SU-DHL-6 (cell line): ENCODE measurements around the gene CDC42BPG.
A peak's percentile ranks its signal among the peaks of the same experiment; 100 is the strongest.

Source experiments
- H2AFZ ChIP-seq: fragments of 200-600 bp; sonication (generic); 2 replicates; pipeline ENCODE4 v1.6.1; 2014; ENCODE audit warnings: low read depth, mild to moderate bottlenecking, moderate library complexity, mixed read lengths, antibody characterized with exemption, low read length; ENCODE audit not compliant: severe bottlenecking
- H3F3A ChIP-seq: fragments of 200-600 bp; shearing (Covaris generic); 2 replicates; pipeline ENCODE4 v1.6.0; 2016; ENCODE audit warnings: antibody characterized with exemption, mild to moderate bottlenecking; ENCODE audit not compliant: insufficient read depth
- H3K27ac ChIP-seq: fragments of 200-600 bp; sonication (generic); 2 replicates; pipeline ENCODE4 v1.5.1; 2016; ENCODE audit warnings: low read depth, mild to moderate bottlenecking, low read length, moderate library complexity, mixed read lengths
- H3K27me3 ChIP-seq: fragments of 200-600 bp; sonication (generic), shearing (Covaris generic); 2 replicates; pipeline ENCODE4 v1.6.0; 2014; ENCODE audit warnings: mild to moderate bottlenecking, low read length
- H3K36me3 ChIP-seq: fragments of 200-600 bp; sonication (generic); 2 replicates; pipeline ENCODE4 v1.6.1; 2014; ENCODE audit warnings: mild to moderate bottlenecking, low read length, mixed read lengths
- H3K4me2 ChIP-seq: fragments of 300-600, 200-600 bp; shearing (Covaris generic), sonication (generic); 2 replicates; pipeline ENCODE4 v1.6.0; 2014; ENCODE audit warnings: low read length, low read depth, mild to moderate bottlenecking; ENCODE audit not compliant: poor library complexity, severe bottlenecking
- H3K4me3 ChIP-seq: fragments of 200-600 bp; sonication (generic); 2 replicates; pipeline ENCODE4 v1.5.1; 2014; ENCODE audit warnings: antibody characterized with exemption, low read length, mild to moderate bottlenecking, mixed read lengths; ENCODE audit not compliant: insufficient read depth, poor library complexity, severe bottlenecking
- H3K79me2 ChIP-seq: fragments of 200-600 bp; sonication (generic); 2 replicates; pipeline ENCODE4 v1.6.1; 2014; ENCODE audit warnings: mild to moderate bottlenecking, low read length, moderate library complexity; ENCODE audit not compliant: insufficient read depth
- H3K9ac ChIP-seq: fragments of 200-600 bp; sonication (generic); 2 replicates; pipeline ENCODE4 v1.7.0; 2014; ENCODE audit warnings: mild to moderate bottlenecking, low read length
- H3K9me2 ChIP-seq: fragments of 200-600 bp; sonication (generic); replicated peaks from 2 replicates; pipeline ENCODE4 v1.6.1; 2014; ENCODE audit warnings: low read length; ENCODE audit not compliant: insufficient read depth
- H3K9me3 ChIP-seq: fragments of 200-600 bp; sonication (generic); 2 replicates; pipeline ENCODE4 v1.6.1; 2014; ENCODE audit warnings: low read length, mixed read lengths; ENCODE audit not compliant: insufficient read depth
- H4K20me1 ChIP-seq: fragments of 200-600 bp; sonication (generic); 2 replicates; pipeline ENCODE4 v1.6.1; 2014; ENCODE audit warnings: low read depth, mild to moderate bottlenecking, antibody characterized with exemption, low read length, moderate library complexity, mixed read lengths
- EZH2phosphoT487 ChIP-seq: fragments of 200-600 bp; sonication (generic), shearing (Covaris generic); conservative IDR thresholded peaks from 2 replicates; pipeline ENCODE4 v1.6.1; 2018; ENCODE audit warnings: mild to moderate bottlenecking, antibody characterized with exemption, low read length, moderate library complexity, mixed read lengths
- TF ChIP-seq, protein P1 (sequence below): fragments of 200-600 bp; sonication (generic); IDR thresholded peaks from one replicate; pipeline ENCODE4 v1.5.1; 2017; ENCODE audit warnings: antibody characterized with exemption, mild to moderate bottlenecking, low read length, moderate library complexity; ENCODE audit not compliant: insufficient read depth, poor library complexity, severe bottlenecking

The CDC42BPG gene

GRCh38 chr11:64777449-64778222, 66.8 kb downstream of the CDC42BPG start:
- H3K27ac ChIP-seq = peak overlapping the region; percentile 91
- no peak overlapping the region for H2AFZ ChIP-seq
- H3K9me2 ChIP-seq = no peaks in the 10 kb centered on the region
- H3K79me2 ChIP-seq = peaks cover 49% of the 10 kb centered on the region
- H3K4me3 ChIP-seq = peak overlapping the region; percentile 87
- H3K9me3 ChIP-seq = no peaks in the 10 kb centered on the region
- H4K20me1 ChIP-seq = peaks cover 46% of the 10 kb centered on the region
- H3K27me3 ChIP-seq = no peaks in the 10 kb centered on the region
- peaks cover 47% of the 10 kb centered on the region for H3F3A ChIP-seq
- peak overlapping the region; percentile 89 for H3K9ac ChIP-seq
- TF ChIP-seq, protein P1, sequence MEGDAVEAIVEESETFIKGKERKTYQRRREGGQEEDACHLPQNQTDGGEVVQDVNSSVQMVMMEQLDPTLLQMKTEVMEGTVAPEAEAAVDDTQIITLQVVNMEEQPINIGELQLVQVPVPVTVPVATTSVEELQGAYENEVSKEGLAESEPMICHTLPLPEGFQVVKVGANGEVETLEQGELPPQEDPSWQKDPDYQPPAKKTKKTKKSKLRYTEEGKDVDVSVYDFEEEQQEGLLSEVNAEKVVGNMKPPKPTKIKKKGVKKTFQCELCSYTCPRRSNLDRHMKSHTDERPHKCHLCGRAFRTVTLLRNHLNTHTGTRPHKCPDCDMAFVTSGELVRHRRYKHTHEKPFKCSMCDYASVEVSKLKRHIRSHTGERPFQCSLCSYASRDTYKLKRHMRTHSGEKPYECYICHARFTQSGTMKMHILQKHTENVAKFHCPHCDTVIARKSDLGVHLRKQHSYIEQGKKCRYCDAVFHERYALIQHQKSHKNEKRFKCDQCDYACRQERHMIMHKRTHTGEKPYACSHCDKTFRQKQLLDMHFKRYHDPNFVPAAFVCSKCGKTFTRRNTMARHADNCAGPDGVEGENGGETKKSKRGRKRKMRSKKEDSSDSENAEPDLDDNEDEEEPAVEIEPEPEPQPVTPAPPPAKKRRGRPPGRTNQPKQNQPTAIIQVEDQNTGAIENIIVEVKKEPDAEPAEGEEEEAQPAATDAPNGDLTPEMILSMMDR = no peak
- TF ChIP-seq EZH2phosphoT487 = no peak
- peaks cover 45% of the 10 kb centered on the region for H3K36me3 ChIP-seq
- peak overlapping the region; percentile 90 for H3K4me2 ChIP-seq

- no peaks in the 10 kb centered on the region for H3K9me2 ChIP-seq
- no peak overlapping the region for H2AFZ ChIP-seq
- TF ChIP-seq, protein P1 = no peak
- TF ChIP-seq EZH2phosphoT487 = no peak
- peak overlapping the region; percentile 90 for H3K4me2 ChIP-seq
- peak overlapping the region; percentile 87 for H3K4me3 ChIP-seq
- H3K27ac ChIP-seq = no peak overlapping the region
- peak overlapping the region; percentile 89 for H3K9ac ChIP-seq
- no peaks in the 10 kb centered on the region for H3K27me3 ChIP-seq
- no peaks in the 10 kb centered on the region for H3K9me3 ChIP-seq
- H3F3A ChIP-seq = peaks cover 47% of the 10 kb centered on the region
- peaks cover 53% of the 10 kb centered on the region for H4K20me1 ChIP-seq
- H3K79me2 ChIP-seq = peaks cover 57% of the 10 kb centered on the region
- H3K36me3 ChIP-seq = peaks cover 53% of the 10 kb centered on the region
These were observed 67.6 kb downstream of the CDC42BPG start for GRCh38 chr11:64776875-64777274.

DNA sequence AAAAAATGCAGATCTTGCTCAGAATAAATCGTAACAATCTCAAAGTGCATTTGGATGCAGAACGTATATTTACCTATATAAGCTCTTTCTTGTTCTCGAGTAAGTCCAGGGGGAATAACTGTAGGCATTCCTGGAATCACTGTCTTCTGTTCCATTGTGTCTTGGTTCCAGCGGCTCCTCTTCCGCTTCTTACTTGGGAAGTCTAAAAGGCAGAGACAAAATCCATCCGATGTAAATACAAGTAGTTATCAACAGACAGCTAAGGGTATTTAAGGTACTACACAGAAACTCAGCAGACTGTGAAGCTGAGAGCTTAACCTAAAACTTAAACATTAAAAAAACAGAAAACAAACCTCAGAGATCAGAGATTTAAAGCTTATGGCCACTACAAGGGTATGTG, 68.0 kb downstream of the CDC42BPG start:
- H3K79me2 ChIP-seq = peaks cover 61% of the 10 kb centered on the region
- no peak overlapping the region for H3K4me3 ChIP-seq
- H3K9ac ChIP-seq = peak overlapping the region; percentile 89; the same call in 1 of the 2 replicates
- TF ChIP-seq, protein P1 = no peak
- TF ChIP-seq EZH2phosphoT487 = no peak
- peaks cover 57% of the 10 kb centered on the region for H3K36me3 ChIP-seq
- peaks cover 58% of the 10 kb centered on the region for H4K20me1 ChIP-seq
- no peak overlapping the region for H2AFZ ChIP-seq
- no peaks in the 10 kb centered on the region for H3K9me2 ChIP-seq
- H3K27me3 ChIP-seq = no peaks in the 10 kb centered on the region
- no peak overlapping the region for H3K27ac ChIP-seq
- no peaks in the 10 kb centered on the region for H3K9me3 ChIP-seq
- H3K4me2 ChIP-seq = peak overlapping the region; percentile 90
- peaks cover 52% of the 10 kb centered on the region for H3F3A ChIP-seq
